ENCODE results near the gene MATCAP1.

MATCAP1 gene

DNA sequence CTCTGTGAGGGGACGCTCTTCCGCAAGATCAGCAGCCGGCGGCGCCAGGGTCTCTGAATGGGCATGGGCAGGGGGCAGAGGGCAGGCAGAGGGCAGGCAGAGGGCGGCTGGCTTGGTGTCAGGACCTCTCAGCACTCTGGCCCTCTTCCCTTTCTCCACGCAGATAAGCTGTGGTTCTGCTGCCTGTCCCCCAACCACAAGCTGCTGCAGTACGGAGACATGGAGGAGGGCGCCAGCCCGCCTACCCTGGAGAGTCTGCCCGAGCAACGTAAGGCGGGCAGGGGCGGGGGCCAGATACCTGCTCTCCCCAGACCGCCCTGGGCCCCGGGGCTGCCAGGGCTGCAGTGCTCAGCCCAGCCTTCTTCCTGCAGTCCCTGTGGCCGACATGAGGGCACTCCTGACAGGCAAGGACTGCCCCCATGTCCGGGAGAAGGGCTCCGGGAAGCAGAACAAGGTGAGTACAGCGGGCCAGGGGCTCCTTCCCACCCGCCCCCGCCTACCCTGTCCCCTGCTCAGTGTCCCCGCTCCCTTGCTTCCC, 19.3 kb upstream of the MATCAP1 start:
- Histone ChIP-seq H3K27me3 (ENCODE audit: control insufficient read depth, low read length) (no peaks in the 10 kb centered on the region), H3K79me2 (ENCODE audit: control insufficient read depth, low read length) (no peaks in the 10 kb centered on the region), H3K27ac (ENCODE audit: low read depth, low read length) (no peak overlapping the region), H4K20me1 (ENCODE audit: control insufficient read depth, insufficient read depth, low read depth, low read length) (no peaks in the 10 kb centered on the region), H3K9me3 (ENCODE audit: control insufficient read depth, insufficient read depth, low read length) (no peaks in the 10 kb centered on the region), H3K4me3 (ENCODE audit: low read length) (no peak overlapping the region), H3K4me2 (ENCODE audit: low read length) (no peak overlapping the region), H3K9me2 (replicated peaks; ENCODE audit: control insufficient read depth, low read length) (no peaks in the 10 kb centered on the region), H3K36me3 (ENCODE audit: control insufficient read depth, low read length) (peaks cover 53% of the 10 kb centered on the region), H3K4me1 (ENCODE audit: control insufficient read depth, low read length) (no peaks in the 10 kb centered on the region), H3F3A (ENCODE audit: control insufficient read depth, insufficient read depth) (no peaks in the 10 kb centered on the region; the same call in 1 of the 2 replicates)
- TF ChIP-seq, protein P1, sequence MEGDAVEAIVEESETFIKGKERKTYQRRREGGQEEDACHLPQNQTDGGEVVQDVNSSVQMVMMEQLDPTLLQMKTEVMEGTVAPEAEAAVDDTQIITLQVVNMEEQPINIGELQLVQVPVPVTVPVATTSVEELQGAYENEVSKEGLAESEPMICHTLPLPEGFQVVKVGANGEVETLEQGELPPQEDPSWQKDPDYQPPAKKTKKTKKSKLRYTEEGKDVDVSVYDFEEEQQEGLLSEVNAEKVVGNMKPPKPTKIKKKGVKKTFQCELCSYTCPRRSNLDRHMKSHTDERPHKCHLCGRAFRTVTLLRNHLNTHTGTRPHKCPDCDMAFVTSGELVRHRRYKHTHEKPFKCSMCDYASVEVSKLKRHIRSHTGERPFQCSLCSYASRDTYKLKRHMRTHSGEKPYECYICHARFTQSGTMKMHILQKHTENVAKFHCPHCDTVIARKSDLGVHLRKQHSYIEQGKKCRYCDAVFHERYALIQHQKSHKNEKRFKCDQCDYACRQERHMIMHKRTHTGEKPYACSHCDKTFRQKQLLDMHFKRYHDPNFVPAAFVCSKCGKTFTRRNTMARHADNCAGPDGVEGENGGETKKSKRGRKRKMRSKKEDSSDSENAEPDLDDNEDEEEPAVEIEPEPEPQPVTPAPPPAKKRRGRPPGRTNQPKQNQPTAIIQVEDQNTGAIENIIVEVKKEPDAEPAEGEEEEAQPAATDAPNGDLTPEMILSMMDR (IDR thresholded peaks at IDR 0.05; ENCODE audit: low read depth, low read length, poor library complexity, severe bottlenecking) = no peak
- TF ChIP-seq EZH2phosphoT487 (IDR thresholded peaks at IDR 0.05; ENCODE audit: borderline replicate concordance, low read length) = no peak

- H3K27me3 ChIP-seq (ENCODE audit: control insufficient read depth, low read length) = no peaks in the 10 kb centered on the region
- TF ChIP-seq, protein P1 (IDR thresholded peaks at IDR 0.05; ENCODE audit: low read depth, low read length, poor library complexity, severe bottlenecking) = no peak
- no peak for TF ChIP-seq EZH2phosphoT487 (IDR thresholded peaks at IDR 0.05; ENCODE audit: borderline replicate concordance, low read length)
- H3K27ac ChIP-seq (ENCODE audit: low read depth, low read length) = no peak overlapping the region
- no peaks in the 10 kb centered on the region for H4K20me1 ChIP-seq (ENCODE audit: control insufficient read depth, insufficient read depth, low read depth, low read length)
- peaks cover 59% of the 10 kb centered on the region for H3K36me3 ChIP-seq (ENCODE audit: control insufficient read depth, low read length)
- no peaks in the 10 kb centered on the region; the same call in 1 of the 2 replicates for H3F3A ChIP-seq (ENCODE audit: control insufficient read depth, insufficient read depth)
- no peaks in the 10 kb centered on the region for H3K9me3 ChIP-seq (ENCODE audit: control insufficient read depth, insufficient read depth, low read length)
- H3K4me3 ChIP-seq (ENCODE audit: low read length) = no peak overlapping the region
- no peaks in the 10 kb centered on the region for H3K4me1 ChIP-seq (ENCODE audit: control insufficient read depth, low read length)
- H3K4me2 ChIP-seq (ENCODE audit: low read length) = no peak overlapping the region
- H3K79me2 ChIP-seq (ENCODE audit: control insufficient read depth, low read length) = no peaks in the 10 kb centered on the region
- no peaks in the 10 kb centered on the region for H3K9me2 ChIP-seq (replicated peaks; ENCODE audit: control insufficient read depth, low read length)
Observed at GRCh38 chr16:67202426-67202825, 18.7 kb upstream of the MATCAP1 start.

- H3K27me3 ChIP-seq (ENCODE audit: control insufficient read depth, low read length) = no peaks in the 10 kb centered on the region
- H3K27ac ChIP-seq (ENCODE audit: low read depth, low read length) = no peak overlapping the region
- no peak for TF ChIP-seq EZH2phosphoT487 (IDR thresholded peaks at IDR 0.05; ENCODE audit: borderline replicate concordance, low read length)
- TF ChIP-seq, protein P1 (IDR thresholded peaks at IDR 0.05; ENCODE audit: low read depth, low read length, poor library complexity, severe bottlenecking) = no peak
- no peaks in the 10 kb centered on the region for H3K9me2 ChIP-seq (replicated peaks; ENCODE audit: control insufficient read depth, low read length)
- H3K4me2 ChIP-seq (ENCODE audit: low read length) = no peak overlapping the region
- H3K9me3 ChIP-seq (ENCODE audit: control insufficient read depth, insufficient read depth, low read length) = no peaks in the 10 kb centered on the region
- H3K79me2 ChIP-seq (ENCODE audit: control insufficient read depth, low read length) = peaks cover 4% of the 10 kb centered on the region; the same call in 1 of the 2 replicates
- no peaks in the 10 kb centered on the region for H4K20me1 ChIP-seq (ENCODE audit: control insufficient read depth, insufficient read depth, low read depth, low read length)
- H3K4me3 ChIP-seq (ENCODE audit: low read length) = no peak overlapping the region
- peaks cover 66% of the 10 kb centered on the region for H3K36me3 ChIP-seq (ENCODE audit: control insufficient read depth, low read length)
- H3K4me1 ChIP-seq (ENCODE audit: control insufficient read depth, low read length) = no peaks in the 10 kb centered on the region
- H3F3A ChIP-seq (ENCODE audit: control insufficient read depth, insufficient read depth) = no peaks in the 10 kb centered on the region; the same call in 1 of the 2 replicates
Observed at GRCh38 chr16:67201411-67202345, 17.9 kb upstream of the MATCAP1 start.
